Measurements from ENCODE around the gene ANKK1.

The ANKK1 gene

GRCh38 chr11:113377681-113378412, 9.7 kb upstream of the ANKK1 start:
- DNase-seq, result no peak

DNA sequence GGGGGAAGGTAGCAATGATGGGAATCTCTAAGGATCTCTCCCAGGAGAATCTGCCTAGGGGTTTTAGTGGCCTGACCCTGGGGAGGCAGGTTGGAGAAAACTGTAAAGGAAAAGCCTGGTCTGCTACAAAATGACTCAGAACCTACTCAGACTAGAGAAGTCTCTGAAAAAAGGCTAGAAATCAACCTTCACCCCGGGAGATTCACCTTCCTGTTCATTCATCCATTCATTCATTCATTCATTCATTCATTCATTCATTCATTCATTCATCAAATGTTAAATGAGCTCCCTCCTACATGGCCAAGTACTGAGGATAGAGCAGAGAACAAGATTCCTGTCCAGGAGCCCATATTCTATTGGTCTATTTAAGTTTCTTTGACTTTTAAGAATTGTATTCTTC, 8.9 kb upstream of the ANKK1 start:
- DNase-seq, result no peak

GRCh38 chr11:113382121-113382520, 5.5 kb upstream of the ANKK1 start:
- DNase-seq, result no peak

DNA sequence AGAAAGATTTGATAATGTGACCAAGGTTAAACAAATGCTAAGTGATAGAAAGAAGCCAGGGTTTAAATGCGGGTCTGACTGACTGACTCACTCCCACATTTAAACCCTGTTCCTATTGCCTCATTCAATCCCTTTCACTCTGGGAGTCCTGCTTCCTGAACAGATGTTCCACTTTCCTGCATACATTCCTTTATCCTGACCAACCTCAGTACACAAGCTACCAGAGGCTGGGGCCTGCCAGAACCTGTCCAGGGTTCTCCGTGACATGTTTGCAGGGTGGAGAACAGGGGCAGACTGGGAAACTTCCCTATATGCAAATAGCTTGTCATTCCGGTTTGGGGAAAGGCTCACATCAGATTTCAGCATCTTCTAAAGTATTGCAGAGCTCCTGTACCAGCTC, 3.0 kb upstream of the ANKK1 start:
- no peak for DNase-seq

DNA sequence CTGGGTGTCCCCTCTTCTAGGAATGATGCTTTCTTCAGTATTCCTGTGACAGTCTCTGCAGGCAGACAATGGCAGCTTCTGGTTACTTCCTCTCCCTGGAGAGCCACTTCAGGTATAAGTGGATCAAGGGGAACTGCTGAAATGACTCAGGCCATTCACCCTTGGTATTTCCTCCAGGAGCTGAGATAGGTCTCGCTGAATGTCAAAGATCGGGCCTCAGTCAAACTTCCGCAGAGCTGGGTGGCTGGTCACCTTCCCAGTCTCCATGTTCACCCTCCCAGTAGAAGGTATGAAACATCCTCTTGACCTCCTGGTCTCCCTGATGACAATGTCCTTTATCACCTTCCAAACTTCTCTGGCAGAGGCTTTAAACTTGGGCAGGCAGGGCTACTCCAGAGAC, 1.8 kb upstream of the ANKK1 start:
- DNase-seq, result no peak

GRCh38 chr11:113386866-113387265, 713 bp upstream of the ANKK1 start:
- DNase-seq, result no peak

DNA sequence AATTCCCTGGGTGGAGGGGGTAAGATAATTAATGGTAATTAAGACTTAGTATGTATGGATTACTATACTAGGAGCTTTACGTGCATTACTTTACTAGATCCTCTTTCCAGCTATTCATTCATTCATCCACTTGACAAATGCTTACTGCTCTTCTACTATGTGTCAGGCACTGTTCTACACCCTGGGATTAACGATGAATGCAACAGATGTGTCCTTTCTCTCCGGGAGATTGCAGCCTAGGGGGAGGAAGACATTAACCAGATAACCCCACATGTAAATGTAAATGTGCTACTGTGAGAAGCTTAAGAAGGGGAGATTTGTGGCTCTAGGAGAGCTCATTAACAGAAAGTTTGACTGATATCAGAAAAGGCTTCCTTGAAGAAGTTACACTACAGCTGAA, 1.7 kb downstream of the ANKK1 start:
- no peak for DNase-seq

- DNase-seq, result no peak
Observed at GRCh38 chr11:113392236-113392921, 4.8 kb downstream of the ANKK1 start.

- DNase-seq, result no peak
Observed at GRCh38 chr11:113393501-113393985, 6.0 kb downstream of the ANKK1 start.

- no peak for DNase-seq
Observed at GRCh38 chr11:113394919-113395318, 7.3 kb downstream of the ANKK1 start.

DNA sequence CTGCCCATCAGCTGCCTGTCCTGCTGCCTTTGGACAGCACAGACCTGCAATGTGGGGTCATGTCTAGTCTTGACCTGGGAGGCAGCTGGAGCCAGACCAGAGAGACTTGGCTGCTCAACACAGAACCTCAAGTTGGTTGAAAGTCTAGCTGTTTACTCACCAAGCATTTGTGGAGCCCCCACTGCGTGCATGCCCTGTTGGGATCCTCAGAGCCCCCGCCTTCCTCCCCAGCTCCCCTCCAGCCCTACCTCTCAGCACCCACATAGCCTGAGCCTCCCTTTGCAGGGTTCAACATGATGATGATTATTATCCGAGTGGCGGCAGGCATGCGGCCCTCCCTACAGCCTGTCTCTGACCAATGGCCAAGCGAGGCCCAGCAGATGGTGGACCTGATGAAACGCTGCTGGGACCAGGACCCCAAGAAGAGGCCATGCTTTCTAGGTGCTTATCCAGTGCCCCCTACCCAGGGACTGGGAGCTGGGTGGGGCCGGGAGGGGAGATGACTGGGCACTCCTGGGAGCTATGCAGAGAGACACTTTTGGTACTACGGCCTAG, 8.3 kb downstream of the ANKK1 start:
- DNase-seq, result no peak

DNA sequence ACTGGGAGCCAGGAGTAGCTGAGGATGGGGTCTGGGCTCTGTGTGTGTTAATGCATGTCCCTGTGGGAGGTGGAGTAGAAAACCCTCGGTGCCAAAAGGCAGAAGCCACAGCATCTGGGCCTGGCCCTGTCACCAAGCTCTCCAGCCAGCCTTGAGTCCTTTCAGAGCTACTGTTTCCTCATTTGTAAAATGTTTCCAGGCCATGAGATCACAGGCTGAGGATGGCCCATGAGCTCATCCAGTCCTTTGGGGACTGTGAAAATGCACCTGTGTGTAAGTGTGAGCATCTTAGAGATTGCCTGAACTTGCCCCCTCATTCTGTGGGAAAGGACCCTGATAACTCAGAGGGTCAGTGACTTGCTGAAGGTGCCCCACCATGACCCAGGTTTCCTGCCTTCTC, 9.1 kb downstream of the ANKK1 start:
- no peak for DNase-seq

- no peak for DNase-seq
Observed at GRCh38 chr11:113397212-113397611, 9.6 kb downstream of the ANKK1 start.

GRCh38 chr11:113397821-113398220, 10.2 kb downstream of the ANKK1 start:
- no peak for DNase-seq

GRCh38 chr11:113398669-113399430, 11.3 kb downstream of the ANKK1 start:
- DNase-seq, result no peak

DNA sequence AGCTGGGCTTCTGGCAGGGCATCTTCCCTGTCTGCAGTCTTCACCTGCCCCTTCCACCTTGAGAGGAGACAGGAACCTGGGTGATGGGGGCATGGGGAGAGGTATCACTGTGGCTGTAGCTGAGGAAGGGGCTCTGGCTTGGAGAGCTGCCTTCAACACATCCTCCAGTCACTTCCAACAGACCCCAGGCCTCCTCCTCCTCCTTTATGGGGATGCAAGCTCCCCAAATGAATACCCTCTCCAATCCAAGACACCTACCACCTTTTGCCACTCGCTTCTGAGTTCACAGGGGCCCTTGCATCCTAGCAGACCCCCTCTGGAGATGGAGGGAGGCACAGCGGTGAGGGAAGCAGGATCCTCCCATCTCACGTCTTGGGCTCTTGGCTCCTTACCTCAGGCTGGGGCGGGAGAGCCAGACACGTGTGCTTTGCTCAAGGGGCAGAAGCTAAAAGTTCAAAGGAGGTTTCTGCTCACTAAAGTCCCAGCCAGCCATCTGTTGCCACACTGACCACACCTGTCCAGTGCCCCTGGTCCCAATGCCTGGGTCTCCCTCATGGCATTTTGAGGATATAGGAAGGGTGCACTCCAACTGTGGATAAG, 13.2 kb downstream of the ANKK1 start:
- DNase-seq, result no peak

- no peak for DNase-seq
Observed at GRCh38 chr11:113401718-113402117, 14.1 kb downstream of the ANKK1 start.

GRCh38 chr11:113404859-113405430, 17.4 kb downstream of the ANKK1 start:
- no peak for DNase-seq

GRCh38 chr11:113405724-113406478, 18.3 kb downstream of the ANKK1 start:
- DNase-seq, result no peak

- no peak for DNase-seq
Observed at GRCh38 chr11:113407163-113407562, 19.6 kb downstream of the ANKK1 start.

DNA sequence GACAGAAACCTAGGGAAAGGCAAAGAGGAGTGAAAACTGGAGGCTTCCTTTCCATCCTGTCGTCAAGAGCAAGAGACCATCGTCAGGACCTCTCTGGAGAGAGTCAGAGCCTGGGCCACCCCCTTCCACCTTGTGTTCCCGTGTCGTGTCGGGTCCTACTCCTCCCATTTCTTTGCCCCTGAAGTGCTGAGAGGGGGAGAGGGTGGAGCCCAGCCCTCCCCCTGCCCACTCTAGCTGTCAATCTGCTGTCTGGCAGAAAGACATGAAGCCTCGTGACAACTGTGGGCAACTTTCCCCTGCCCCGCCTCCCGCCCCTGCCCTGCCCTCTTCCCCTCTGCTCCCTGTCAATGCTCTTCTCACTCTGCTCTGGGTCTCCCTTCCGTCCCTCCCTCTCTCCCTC, 20.6 kb downstream of the ANKK1 start:
- DNase-seq, result no peak

DNA sequence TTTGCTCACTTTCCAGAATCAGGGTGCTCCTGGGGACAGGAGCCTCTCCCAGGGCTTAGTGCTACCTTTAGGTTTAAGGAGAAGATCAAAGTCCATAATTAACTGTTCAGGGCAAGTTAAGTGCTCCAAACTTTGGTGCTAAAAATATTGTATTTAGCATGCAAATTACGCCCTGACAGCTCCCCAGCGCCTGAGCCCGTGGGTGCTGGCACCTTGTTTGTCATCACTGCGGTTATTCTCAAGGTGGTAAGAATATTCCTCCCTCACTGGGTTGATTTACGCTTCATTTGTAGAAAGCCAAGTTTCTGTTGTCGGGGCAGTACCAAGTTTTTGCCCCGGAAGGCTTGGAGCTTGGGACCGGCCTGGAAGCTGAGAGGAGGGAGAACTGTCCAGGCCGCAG, 21.3 kb downstream of the ANKK1 start:
- DNase-seq, result no peak
